Tibial artery (tissue), 4 donors: Measurements from ENCODE around the gene ZNF784.

Experiments used
- DNase-seq, 2 donors: peaks; one replicate each; pipeline ENCODE4 v3.0.0-alpha.2; 2019
- H3K27ac ChIP-seq, 2 donors: fragments of 200-600 bp; sonication (generic) in 1 of 2; 1 replicate in 1 of 2; 2 replicates in 1 of 2; pipeline ENCODE4 v1.5.1; 2018 to 2019; ENCODE audit warnings: mild to moderate bottlenecking in 1 of 2
- H3K27me3 ChIP-seq, 2 donors: fragments of 200-600 bp; sonication (generic) in 1 of 2; one replicate each; pipeline versions ENCODE4 v1.5.1 to v1.6.0; 2016 to 2019
- H3K36me3 ChIP-seq, 3 donors: fragments of 200-600 bp; sonication (generic) in 2 of 3; one replicate each; pipeline ENCODE4 v1.5.1; 2016 to 2019; ENCODE audit warnings: mild to moderate bottlenecking in 2 of 3
- H3K4me1 ChIP-seq, 4 donors: fragments of 200-600 bp; sonication (generic) in 2 of 4; 1 replicate in 3 of 4; 2 replicates in 1 of 4; pipeline ENCODE4 v1.5.1; 2016 to 2019
- H3K4me3 ChIP-seq, 2 donors: fragments of 200-600 bp; sonication (generic) in 1 of 2; 1 replicate in 1 of 2; 2 replicates in 1 of 2; pipeline ENCODE4 v1.5.1; 2018 to 2019; ENCODE audit warnings: mild to moderate bottlenecking in 2 of 2
- H3K9me3 ChIP-seq, 3 donors: fragments of 200-600 bp; sonication (generic) in 1 of 3; one replicate each; pipeline ENCODE4 v1.5.1; 2016 to 2019
- intact Hi-C: fragments of 100-400 bp; cut with DNase I; formaldehyde crosslinking; loops from one replicate; pipeline ENCODE4 v1.15.0; 2023; ENCODE audit warnings: low total_unique reads
- TF ChIP-seq, protein P1 (sequence below), 2 experiments: fragments of 200-600 bp in 1 of 2; fragments of 450-650 bp in 1 of 2; IDR thresholded peaks; one replicate each; pipeline ENCODE4 v1.5.1; 2017 to 2019; ENCODE audit warnings: antibody characterized with exemption in 2 of 2, mild to moderate bottlenecking in 1 of 2, moderate library complexity in 1 of 2

Gene ZNF784

DNA sequence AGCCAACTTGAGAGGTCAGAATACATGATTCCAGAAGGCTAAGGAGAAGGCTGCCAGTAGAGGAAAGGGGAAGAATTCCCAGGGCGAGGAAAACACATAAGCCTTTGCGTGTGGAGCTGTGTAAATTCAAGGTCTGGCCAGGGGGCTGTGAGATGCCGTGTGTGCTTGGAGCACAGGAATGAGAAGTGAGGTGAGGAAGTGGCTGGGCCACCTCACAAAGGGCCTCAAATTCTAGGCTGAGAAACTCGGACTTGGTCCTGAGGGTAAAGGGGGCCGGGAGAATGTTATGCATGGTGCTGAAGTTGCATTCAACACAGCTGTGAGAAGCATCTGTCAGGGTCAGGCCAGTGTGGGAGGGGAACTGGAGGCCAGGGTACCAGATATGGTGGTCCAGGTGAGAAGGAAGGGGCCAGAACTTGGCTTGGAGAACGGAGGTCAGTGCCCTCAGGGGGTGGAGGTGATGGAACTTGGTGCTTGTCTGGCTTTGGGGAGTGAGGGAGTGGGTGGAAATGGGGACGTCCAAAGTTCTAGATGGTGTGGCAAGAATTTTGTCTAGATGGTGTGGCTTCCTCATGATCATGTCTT lies 11.6 kb upstream of the ZNF784 start:
- Histone ChIP-seq H3K9me3 (no peaks in the 10 kb centered on the region), H3K4me3 (peak overlapping the region; percentile 95 to 99), H3K27me3 (no peaks in the 10 kb centered on the region), H3K36me3 (peaks cover 0 to 6% (median 0%) of the 10 kb centered on the region in 3 donors), H3K4me1 (peaks cover 5 to 56% (median 47%) of the 10 kb centered on the region in 4 donors), H3K27ac (peak overlapping the region; percentile 99 to 100)
- TF ChIP-seq, protein P1, sequence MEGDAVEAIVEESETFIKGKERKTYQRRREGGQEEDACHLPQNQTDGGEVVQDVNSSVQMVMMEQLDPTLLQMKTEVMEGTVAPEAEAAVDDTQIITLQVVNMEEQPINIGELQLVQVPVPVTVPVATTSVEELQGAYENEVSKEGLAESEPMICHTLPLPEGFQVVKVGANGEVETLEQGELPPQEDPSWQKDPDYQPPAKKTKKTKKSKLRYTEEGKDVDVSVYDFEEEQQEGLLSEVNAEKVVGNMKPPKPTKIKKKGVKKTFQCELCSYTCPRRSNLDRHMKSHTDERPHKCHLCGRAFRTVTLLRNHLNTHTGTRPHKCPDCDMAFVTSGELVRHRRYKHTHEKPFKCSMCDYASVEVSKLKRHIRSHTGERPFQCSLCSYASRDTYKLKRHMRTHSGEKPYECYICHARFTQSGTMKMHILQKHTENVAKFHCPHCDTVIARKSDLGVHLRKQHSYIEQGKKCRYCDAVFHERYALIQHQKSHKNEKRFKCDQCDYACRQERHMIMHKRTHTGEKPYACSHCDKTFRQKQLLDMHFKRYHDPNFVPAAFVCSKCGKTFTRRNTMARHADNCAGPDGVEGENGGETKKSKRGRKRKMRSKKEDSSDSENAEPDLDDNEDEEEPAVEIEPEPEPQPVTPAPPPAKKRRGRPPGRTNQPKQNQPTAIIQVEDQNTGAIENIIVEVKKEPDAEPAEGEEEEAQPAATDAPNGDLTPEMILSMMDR (IDR thresholded peaks at IDR 0.05): no peak
- no peak for DNase-seq
- intact Hi-C loops: loop anchor here (10.0 kb wide), 1 partner anchor 231 kb away; the partner anchor contains the start of gene UBE2S

DNA sequence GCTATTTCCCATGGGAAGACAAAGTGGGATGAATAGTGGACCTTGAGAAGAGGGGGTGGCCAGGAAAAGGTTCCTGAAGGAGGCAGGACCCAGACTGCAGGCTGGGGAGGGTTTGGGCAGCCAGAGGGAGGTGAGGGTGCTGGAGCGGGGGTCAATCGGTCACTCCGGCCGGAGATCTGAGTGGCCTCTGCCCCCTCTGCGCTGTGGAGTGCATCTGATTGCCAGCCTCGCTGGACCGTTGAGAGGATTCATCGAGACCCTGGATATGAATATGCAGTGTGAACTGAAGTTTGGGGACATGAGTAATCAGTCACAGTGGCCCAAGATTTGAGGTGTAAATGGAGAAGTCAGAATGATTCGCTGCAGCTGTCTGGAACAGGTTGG lies 11.0 kb upstream of the ZNF784 start:
- Histone ChIP-seq H3K36me3 (peaks cover 0 to 6% (median 0%) of the 10 kb centered on the region in 3 donors), H3K27ac (peak overlapping the region; percentile 99 to 100), H3K9me3 (no peaks in the 10 kb centered on the region), H3K27me3 (no peaks in the 10 kb centered on the region), H3K4me1 (peaks cover 5 to 53% (median 44%) of the 10 kb centered on the region in 4 donors), H3K4me3 (peak overlapping the region; percentile 95 to 99)
- intact Hi-C loops: loop anchor here (10.0 kb wide), 1 partner anchor 231 kb away; the partner anchor contains the start of gene UBE2S
- DNase-seq: no peak
- TF ChIP-seq, protein P1 (IDR thresholded peaks at IDR 0.05): no peak

- H3K4me1 ChIP-seq: peaks cover 5 to 38% (median 31%) of the 10 kb centered on the region in 4 donors
- H3K9me3 ChIP-seq: no peaks in the 10 kb centered on the region
- H3K4me3 ChIP-seq: no peak overlapping the region
- intact Hi-C loops: loop anchor here (5.0 to 10.0 kb wide), 2 partner anchors 37 to 229 kb away; partner anchors contain the start of genes FIZ1 and UBE2S
- H3K27ac ChIP-seq: peak overlapping the region in 1 of 2 donors; percentile 100
- H3K36me3 ChIP-seq: peaks cover 0 to 6% (median 0%) of the 10 kb centered on the region in 3 donors
- H3K27me3 ChIP-seq: no peaks in the 10 kb centered on the region
- DNase-seq: no peak
- TF ChIP-seq, protein P1 (IDR thresholded peaks at IDR 0.05): no peak
These were observed 9.5 kb upstream of the ZNF784 start for GRCh38 chr19:55633861-55634260.

- intact Hi-C loops: loop anchor here (5.0 to 10.0 kb wide), 2 partner anchors 35 to 228 kb away; partner anchors contain the start of genes FIZ1 and UBE2S
These were observed 8.1 kb upstream of the ZNF784 start for GRCh38 chr19:55632463-55632834.

GRCh38 chr19:55626350-55626749 lies 2.0 kb upstream of the ZNF784 start:
- intact Hi-C loops: no loop called here
- H3K36me3 ChIP-seq: peaks cover 6 to 13% (median 9%) of the 10 kb centered on the region in 3 donors
- TF ChIP-seq, protein P1 (IDR thresholded peaks at IDR 0.05): no peak
- H3K27ac ChIP-seq: no peak overlapping the region
- H3K9me3 ChIP-seq: no peaks in the 10 kb centered on the region
- no peaks in the 10 kb centered on the region for H3K27me3 ChIP-seq
- no peak for DNase-seq
- H3K4me3 ChIP-seq: no peak overlapping the region
- peaks cover 0 to 14% (median 6%) of the 10 kb centered on the region in 4 donors for H3K4me1 ChIP-seq

More at GRCh38 chr19:55632463-55632834, 8.1 kb upstream of the ZNF784 start:
- TF ChIP-seq, protein P1 (IDR thresholded peaks at IDR 0.05): peak; percentile 81 to 90
- peaks cover 5 to 24% (median 23%) of the 10 kb centered on the region in 4 donors for H3K4me1 ChIP-seq
- H3K27me3 ChIP-seq: no peaks in the 10 kb centered on the region
- H3K4me3 ChIP-seq: no peak overlapping the region
- no peaks in the 10 kb centered on the region for H3K9me3 ChIP-seq
- H3K27ac ChIP-seq: peak overlapping the region in 1 of 2 donors; percentile 35
- H3K36me3 ChIP-seq: no peaks in the 10 kb centered on the region
- peak; percentile 86 to 98 for DNase-seq
